ENCODE results near the gene SH2B3. TPM values are rescaled to one million over a fixed set of nuclear protein-coding genes. Genes with fewer than 3 reads are reported as not detected.

The SH2B3 gene
- polyA plus RNA-seq, 4 donors: 14.6 to 18.0 (median 16.9) TPM

GRCh38 chr12:111442301-111443045 lies 36.8 kb downstream of the SH2B3 start:
- DNase-seq (ENCODE audit: low read depth in 4 of 4, low spot score in 3 of 4): no peak

GRCh38 chr12:111443086-111443485 lies 37.4 kb downstream of the SH2B3 start:
- no peak for DNase-seq (ENCODE audit: low read depth in 4 of 4, low spot score in 3 of 4)

- DNase-seq (ENCODE audit: low read depth in 4 of 4, low spot score in 3 of 4): no peak
These were observed 37.9 kb downstream of the SH2B3 start for GRCh38 chr12:111443586-111443985.

DNA sequence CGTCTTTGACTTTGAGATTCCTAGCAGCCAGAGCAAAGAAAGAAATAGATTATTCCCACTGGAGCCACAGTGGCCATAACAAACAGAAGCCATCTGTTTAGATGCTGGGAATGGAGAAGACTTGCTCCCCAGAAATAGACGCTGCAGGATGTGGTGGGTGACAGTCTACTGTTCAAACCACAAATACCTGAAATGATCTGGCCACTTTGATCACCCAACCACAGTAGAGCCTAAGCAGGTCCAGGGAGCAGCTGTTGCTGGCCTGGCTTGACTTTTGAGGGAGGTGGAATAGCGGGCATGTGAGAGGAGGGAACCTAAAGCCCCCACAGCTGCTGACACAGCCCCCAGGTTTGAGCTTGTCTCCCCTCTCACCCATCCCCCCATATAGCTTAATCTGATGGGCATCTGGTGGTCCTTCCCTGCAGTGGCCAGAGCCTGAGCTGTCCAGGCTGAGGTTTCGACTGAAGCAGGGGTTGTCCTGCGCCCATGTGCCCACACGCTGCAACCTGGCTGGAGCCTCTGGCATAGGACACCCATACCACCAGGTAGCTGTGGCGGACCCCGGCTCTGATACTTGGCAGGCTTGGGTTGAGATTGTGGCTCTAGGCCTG lies 38.7 kb downstream of the SH2B3 start:
- no peak for DNase-seq (ENCODE audit: low read depth in 4 of 4, low spot score in 3 of 4)

DNA sequence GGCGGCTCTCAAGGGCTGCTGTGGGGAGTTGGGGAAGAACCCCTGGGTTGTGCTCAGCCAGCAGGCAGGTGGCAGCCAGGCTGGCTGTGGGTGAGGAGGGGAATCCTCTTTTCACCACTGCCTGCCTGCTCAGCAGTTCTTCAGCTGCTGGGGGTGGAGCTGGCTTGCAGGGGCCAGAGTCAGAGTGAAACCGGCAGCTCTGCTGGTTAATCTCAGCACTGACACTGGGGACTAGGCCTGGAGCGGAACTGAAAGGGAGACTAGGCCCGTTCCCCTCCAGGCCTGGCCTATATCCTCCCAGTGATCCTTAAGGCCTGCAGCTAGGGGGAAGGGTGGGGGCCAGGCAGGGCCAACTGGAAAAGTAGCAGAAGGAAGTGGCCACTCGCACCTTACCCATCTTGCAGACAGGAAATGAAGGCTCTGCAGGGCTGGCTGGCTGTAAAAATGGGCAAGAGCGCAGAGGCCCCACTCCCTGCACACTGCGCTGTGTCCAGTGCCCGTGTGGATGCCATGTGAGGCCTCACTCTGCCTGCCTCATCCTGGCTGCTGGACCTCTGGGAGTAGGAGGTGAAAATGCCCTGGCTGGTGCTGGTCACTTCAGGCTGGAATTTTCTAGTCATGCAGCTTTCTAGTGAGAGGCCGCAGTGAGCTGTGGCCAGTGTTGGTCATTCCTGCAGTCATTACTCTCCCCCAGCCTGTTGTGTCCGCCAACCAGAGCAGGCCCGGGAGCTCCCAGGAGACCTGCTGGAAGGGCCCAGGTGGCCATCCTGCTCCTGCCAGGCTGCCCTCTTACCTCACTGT lies 39.4 kb downstream of the SH2B3 start:
- DNase-seq (ENCODE audit: low read depth in 4 of 4, low spot score in 3 of 4): no peak

DNA sequence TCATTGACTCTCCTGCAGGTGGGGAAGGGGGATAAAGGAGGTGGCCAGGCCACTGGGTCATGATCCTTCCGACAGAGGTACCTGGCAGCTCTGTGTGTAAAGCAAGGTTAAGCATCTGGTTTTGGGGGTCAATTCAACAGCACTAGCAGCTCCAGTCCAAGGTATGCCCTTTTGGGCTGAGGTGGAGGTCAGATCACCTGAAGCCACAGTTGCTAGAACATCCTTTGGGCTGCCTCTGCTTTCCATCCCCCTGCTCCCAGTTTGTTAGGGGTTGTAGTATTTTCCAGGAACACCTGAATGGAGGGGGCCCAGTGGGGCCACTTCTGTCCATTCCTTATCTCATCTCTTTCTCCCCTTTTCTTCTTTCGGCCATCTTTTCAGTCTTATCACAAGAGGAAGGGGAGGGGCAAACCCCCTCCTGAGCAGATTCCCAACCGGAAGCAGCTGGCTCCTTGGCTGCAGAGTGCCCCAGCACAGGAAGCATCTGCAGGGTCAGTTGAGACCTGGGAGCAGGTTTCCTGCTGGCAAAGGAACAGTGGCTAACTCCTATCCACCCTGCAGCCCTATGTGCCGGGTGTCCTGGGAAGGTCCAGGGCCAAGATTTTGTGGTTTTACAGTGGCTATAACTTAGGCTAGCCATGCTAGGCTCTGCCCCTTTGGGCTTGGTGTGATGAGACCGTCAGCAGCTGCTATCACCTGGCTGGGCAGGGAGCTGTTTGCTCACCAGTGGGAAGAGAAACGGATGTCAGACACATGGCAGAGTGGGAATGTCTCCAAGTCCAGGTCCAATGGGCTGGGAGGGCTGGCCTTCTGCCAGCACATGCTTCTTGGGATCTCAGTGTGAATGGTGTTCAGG lies 40.2 kb downstream of the SH2B3 start:
- DNase-seq (ENCODE audit: low read depth in 4 of 4, low spot score in 3 of 4): no peak

- DNase-seq (ENCODE audit: low read depth in 4 of 4, low spot score in 3 of 4): no peak
These were observed 41.2 kb downstream of the SH2B3 start for GRCh38 chr12:111446631-111447570.

DNA sequence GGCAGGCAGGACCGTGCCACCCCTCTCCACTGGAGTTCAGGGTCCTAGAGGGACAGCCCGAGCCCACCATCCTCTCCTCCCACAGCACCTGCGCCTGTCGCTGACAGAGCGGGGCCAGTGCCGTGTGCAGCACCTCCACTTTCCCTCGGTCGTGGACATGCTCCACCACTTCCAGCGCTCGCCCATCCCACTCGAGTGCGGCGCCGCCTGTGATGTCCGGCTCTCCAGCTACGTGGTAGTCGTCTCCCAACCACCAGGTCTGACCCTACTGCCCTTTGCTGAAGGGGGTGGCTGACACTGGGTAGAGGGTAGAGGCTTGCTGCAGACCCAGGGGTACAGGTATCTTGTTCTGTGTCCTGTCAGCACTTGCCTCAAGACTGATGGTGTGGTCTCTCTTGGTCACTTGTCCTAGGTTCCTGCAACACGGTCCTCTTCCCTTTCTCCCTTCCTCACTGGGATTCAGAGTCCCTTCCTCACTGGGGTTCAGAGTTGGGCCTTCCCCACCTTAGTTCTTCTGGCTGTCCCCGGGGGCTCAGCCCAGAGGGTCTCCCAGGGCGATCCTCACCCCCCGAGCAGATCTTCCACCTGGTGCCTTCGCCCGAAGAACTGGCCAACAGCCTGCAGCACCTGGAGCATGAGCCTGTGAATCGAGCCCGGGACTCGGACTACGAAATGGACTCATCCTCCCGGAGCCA lies 42.0 kb downstream of the SH2B3 start:
- no peak for DNase-seq (ENCODE audit: low read depth in 4 of 4, low spot score in 3 of 4)

GRCh38 chr12:111448266-111448830 lies 42.6 kb downstream of the SH2B3 start:
- DNase-seq (ENCODE audit: low read depth in 4 of 4, low spot score in 3 of 4): no peak

- DNase-seq (ENCODE audit: low read depth in 4 of 4, low spot score in 3 of 4): no peak
These were observed 43.4 kb downstream of the SH2B3 start for GRCh38 chr12:111448846-111449790.

DNA sequence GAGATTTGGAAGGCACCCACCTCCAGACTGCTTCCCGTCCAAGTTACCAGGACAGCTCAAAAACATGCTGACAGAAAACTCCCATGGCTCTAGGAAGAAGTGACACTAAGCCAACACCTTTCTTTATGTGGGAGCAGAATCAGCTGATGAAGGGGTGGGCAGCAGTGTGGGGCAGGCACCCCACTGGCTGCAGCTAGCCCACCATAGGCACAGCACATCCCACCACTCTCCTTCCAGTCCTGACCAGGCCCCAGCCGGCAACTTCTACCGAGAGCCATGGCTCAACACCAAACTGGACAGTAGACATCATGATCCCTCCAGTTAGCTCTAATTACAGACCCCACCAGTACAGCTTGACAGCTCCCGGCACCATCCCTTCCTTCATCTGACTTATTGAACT lies 45.0 kb downstream of the SH2B3 start:
- no peak for DNase-seq (ENCODE audit: low read depth in 4 of 4, low spot score in 3 of 4)

DNA sequence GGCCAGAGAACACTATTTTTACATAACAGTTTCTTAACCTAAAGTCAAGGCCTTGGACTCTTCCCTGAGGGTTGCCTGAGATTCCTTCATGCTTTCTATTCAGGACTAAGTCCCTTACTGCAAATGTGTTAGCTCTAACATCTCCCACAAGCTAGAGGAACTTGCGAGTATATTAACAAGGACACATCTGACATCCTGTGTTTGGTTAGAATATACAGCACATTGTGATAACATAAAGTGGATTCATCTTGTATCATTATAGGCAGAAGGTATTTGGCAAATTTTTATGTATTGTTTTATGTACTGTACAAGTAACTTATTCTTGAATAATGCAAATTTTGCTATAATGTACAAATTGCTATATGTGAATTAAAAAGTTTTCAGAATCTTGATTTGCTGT lies 45.5 kb downstream of the SH2B3 start:
- DNase-seq (ENCODE audit: low read depth in 4 of 4, low spot score in 3 of 4): no peak

DNA sequence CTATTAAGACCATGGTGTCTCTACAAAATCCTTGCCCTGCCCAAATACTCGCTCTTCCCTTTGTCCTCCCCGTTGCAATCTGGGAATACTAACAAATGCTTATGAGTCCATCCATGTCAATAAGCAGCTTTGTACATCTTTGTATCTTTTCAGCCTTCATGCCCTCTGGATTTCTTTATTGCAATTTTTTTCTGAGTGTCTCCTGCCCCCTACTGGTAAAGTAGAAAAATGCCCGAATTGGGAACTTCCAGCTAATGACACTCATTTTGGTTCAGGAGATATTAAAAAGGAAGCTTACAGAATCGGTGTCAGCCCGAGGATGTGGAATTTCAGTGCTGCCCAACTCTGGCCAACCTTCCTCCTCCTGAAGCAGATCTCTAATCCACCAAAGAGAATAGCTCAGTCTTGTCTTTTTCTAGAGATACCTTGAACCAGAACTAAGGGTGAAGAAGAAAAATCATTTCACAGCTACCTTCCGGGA lies 46.0 kb downstream of the SH2B3 start:
- no peak for DNase-seq (ENCODE audit: low read depth in 4 of 4, low spot score in 3 of 4)

DNA sequence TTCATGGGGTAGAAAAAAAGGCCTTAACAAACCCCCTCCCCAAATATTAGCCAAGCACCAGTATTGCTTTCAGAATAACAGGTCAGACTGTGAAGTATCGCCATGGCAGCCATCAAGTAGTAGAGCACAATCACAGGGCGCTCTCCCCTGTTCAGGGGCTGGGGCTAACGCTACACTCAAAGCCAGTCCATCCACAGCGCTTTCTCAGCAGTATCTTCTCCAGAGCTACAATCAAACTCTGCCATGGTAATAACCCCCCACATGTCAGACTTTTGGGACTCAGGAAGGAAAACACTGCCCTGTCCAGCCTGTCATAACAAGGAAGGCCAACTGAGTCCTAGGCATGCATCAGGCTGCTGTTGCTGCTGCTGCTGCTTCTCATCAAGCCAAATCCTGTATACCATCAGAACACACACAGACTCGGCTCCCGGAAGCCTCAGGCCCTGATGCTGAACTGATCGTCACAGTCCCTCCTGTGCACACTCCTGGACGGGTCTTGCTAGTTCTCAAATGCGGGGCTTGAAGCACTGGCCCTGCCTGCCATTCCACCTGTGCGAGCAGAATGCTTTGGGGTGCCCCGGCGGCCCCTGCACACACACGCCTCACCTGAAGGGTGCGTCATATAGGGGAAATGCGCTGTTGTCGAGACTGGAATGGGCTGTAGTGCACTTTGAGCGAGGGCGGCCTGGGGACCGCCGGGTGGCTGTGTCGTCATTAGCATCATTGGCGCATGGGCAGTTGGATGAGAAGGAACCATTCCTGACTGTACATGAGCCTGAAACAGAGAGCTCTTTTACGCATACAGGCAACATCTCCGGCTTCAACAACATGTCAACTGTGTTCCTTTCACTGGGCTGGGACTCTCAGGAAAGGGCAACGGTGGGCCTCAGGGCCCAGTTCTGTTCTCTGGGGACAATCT lies 47.6 kb downstream of the SH2B3 start:
- DNase-seq (ENCODE audit: low read depth in 4 of 4, low spot score in 3 of 4): no peak

DNA sequence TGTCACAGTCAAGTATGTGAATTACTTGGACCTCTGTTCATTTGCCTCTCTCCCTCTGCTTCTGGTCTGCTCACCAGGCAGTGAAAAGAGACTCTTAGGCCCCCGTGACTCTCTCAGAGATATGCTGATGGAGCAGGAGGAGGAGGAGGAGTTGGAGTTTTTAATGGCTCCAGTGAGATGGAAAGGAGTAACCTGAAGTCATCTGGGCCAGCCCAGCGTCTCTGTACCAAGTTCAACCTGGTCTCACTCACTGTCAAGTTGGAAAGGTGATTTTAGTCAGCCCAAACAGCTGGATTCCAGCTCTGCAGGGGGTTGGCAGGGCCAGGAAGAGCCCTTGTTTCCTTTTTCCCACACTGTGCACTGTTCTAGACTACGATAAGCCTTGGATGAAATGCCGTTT lies 48.6 kb downstream of the SH2B3 start:
- DNase-seq (ENCODE audit: low read depth in 4 of 4, low spot score in 3 of 4): no peak

GRCh38 chr12:111454716-111455447 lies 49.2 kb downstream of the SH2B3 start:
- DNase-seq (ENCODE audit: low read depth in 4 of 4, low spot score in 3 of 4): no peak

Data from left renal pelvis (tissue), 4 donors.